ENCODE results near the gene RCAN1.
A peak's percentile ranks its signal among the peaks of the same experiment; 100 is the strongest.

The RCAN1 gene

GRCh38 chr21:34614628-34615486 is at the start of gene RCAN1:
RCAN1 (minus strand) TSS chr21:34615113; CDS start chr21:34615011, 102 bp downstream.
- DNase-seq: peak; percentile 93

GRCh38 chr21:34661848-34662247 is 46.9 kb upstream of the RCAN1 start:
- DNase-seq: no peak

GRCh38 chr21:34653522-34653921 is 38.6 kb upstream of the RCAN1 start:
- DNase-seq: no peak

- no peak for DNase-seq
Observed at GRCh38 chr21:34651642-34652041, 36.7 kb upstream of the RCAN1 start.

DNA sequence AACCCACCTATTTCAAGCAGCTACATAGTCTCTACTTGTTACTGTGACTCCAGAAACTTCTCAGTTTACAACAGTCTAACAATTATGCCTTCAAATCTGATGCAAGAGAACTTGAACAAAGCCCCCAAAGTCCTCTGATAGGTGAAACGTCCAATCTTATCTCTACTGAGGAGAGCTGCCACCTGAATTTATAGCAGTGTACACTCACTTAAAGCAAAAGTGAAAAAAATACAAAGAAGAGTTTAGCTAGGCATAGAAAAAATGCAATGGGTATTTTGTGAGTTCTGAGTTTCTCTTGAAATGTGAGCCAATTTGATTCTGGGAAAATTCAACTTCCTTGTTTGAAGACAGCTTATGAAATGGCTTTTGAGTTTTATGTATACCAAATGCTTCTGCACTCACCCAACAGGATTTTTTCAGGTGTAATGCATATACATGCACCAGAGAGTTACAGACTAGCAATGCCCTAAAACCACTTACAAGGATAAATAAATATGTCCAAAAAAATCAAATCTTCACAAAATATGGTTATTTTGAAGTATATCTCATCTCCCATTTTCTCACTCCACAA is 36.0 kb upstream of the RCAN1 start:
- DNase-seq: no peak

- DNase-seq: no peak
Observed at GRCh38 chr21:34649400-34649799, 34.5 kb upstream of the RCAN1 start.

DNA sequence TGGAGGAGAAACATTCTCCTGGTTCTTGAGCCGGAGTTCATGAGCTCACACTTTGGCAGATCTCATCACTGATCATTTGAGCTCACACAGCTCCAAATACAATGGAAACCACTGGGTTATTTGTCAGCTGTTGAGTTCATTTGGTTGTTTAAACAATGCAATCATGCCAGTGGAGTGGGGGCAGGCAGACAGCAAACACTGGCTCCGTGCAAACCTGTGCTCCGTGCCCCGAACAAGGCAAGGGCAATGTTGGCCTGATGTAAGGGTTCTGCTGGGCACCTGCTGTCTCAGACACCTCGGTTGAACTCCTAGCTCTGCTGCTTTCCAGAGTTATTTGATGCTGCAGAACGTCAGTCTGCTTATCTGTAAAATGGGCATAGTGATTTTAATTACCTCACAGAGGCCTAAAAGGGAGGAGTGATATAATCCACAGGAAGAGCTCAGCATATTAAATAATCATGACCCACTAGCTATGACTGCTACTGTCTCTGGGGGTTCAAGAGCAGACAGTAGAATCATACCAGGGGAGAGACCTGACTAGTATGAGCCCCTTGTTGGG is 33.9 kb upstream of the RCAN1 start:
- DNase-seq: no peak

- no peak for DNase-seq
Observed at GRCh38 chr21:34647555-34647954, 32.6 kb upstream of the RCAN1 start.

DNA sequence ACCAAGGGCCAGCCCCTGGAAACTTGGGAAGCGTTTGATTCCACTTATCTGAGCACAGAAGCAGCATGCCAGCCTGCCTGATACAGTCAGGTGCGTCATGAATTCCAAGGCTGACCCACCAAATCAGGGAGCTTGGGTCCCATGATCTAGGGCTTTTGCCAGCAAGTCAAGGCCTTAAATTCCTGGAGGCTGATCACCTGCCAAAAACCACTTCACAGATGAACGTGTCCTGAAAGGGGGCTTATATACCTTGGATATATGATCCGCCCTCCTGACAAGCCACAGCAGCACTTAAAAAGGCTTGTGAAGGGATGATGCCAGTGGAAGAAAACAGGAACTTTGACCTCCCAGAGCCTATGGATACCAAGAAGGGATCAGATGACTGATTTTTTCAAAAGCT is 29.9 kb upstream of the RCAN1 start:
- no peak for DNase-seq

DNA sequence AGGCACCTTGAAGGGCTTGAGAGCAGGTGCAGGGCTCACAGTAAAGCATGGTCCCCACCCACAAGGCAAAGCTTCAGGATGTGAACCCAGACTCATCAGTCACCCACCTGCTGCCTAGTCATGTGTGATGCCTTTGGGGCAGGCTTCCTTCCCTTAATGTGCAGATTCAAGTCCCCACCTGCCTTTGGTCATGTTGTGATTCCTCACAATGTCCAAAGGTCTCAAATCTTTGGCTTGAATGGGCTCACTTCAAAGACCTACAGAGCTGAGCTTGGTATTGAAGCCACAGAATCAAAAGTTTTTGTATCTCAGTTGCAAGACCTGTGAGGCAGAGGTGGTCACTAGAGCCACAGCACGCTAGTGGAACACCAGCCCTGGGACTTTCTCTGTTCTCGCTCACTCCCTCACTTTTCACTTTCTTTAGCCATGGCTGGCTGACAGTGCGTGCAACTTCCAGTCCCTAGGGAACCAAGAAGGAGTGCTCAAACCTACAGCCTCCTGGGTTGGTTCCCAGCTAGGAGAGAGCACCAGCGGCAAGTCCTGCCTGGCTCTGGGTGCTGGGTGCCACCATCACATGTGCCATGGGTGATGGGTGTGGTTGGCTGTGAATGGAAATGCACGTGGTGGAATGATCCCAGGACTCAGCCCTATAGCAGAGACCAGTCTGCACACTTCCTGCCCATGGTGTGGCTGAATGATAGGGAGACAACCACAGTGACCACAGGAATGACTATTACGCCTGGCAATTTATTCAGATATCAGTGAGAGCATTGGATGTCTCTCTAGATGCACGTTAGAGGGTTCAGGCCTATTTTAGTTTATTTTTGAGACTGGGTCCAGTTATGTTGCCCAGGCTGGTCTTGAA is 27.5 kb upstream of the RCAN1 start:
- no peak for DNase-seq

- DNase-seq: no peak
Observed at GRCh38 chr21:34640858-34641257, 25.9 kb upstream of the RCAN1 start.

DNA sequence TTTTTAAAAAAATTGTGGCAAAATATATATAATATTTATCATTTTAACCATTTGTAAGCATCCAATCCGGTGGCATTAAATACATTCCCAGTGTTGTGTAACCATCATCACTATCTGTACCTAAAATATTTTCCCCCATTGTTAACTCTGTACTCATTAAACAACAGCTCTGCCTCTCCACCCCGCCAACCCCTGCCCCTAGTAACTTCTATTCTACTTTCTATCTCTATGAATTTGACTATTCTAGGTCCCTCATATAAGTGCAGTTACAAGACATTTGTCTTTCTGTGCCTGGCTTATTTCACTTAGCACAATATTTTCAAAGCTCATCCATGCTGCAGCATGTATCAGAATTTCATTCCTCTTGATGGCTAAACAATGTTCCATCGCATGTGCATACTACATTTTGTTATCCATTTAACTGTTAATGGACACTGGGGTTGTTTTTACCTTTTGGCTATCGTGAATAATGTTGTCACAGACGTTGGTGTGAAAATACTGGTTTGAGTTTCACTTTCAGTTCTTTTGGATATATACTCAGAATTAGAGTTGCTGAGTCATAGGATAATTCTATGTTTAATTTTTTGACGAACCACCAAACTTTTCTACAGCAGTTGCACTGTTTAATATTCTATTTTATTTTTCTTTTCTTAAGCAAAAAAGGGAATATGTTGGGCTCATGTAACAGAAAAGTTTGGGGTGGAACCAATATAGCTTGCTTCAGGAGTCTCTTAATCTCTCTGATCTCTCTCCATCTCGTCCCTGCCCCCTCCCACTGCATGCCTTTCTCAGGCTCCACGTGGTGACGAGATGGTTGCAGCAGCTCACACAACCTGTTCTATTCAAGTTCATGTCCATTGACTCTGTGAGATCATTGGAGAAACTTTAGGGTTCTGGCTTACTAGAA is 25.2 kb upstream of the RCAN1 start:
- no peak for DNase-seq

- no peak for DNase-seq
Observed at GRCh38 chr21:34639250-34639649, 24.3 kb upstream of the RCAN1 start.

DNA sequence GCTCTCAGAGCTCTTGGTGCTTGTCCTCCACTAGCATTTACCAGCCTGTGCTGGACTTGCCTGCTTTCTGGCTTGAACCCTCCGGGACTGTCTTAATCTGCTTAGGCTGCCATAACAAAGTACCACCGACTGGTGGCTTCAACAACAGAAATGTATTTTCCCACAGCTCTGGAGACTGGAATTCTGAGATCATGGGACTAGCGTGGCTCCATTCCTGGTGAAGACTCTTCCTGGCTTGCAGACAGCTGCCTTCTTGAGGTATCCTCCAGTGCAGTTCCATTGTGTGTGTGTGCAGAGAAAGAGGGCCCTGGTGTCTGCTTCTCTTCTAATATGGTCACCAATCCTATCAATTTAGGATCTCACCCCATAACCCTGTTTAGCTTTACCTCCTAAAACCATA is 22.0 kb upstream of the RCAN1 start:
- no peak for DNase-seq

- DNase-seq: no peak
Observed at GRCh38 chr21:34635307-34635706, 20.4 kb upstream of the RCAN1 start.

- DNase-seq: no peak
Observed at GRCh38 chr21:34632498-34632897, 17.6 kb upstream of the RCAN1 start.

- peak; percentile 47 for DNase-seq
Observed at GRCh38 chr21:34630536-34631143, 15.7 kb upstream of the RCAN1 start.

GRCh38 chr21:34626131-34626530 is 11.2 kb upstream of the RCAN1 start:
- DNase-seq: no peak

DNA sequence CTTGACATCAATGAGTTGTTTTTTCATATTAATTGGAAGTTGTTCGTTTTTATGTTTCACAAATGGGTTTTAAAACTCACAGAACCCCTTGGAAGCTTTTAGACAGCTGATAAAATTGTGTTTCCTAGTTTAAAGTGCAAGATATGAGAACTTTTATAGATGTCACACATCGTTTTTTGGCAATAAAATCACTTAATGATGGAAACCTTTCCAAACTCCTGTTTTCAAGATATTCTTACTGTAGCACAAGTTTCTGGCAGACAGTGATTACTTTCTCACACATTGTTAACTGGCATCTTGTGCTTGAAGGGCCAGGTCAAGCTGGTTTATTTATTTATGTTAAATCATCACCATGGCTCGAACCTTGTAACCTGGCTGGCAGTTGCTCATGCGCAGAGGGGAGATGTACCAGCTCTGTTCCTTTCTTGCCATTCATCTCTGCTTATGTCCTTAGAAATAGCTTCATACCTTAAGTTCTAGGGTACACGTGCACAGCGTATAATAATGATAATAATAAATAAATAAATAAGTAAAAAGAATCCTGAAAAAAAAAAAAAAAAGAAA is 10.2 kb upstream of the RCAN1 start:
- DNase-seq: no peak

GRCh38 chr21:34623516-34623915 is 8.6 kb upstream of the RCAN1 start:
- DNase-seq: no peak

Measured in NCI-H2171 treated with DMSO at 0.1 percent for 48 hours (cell line).